ENCODE results near the gene SLC35A3. TPM values are rescaled to one million over a fixed set of nuclear protein-coding genes. Genes with fewer than 3 reads are reported as not detected.
"Not testable (repeated sequence)": the region's sequence is repeated elsewhere in the genome, so short reads cannot be mapped to it uniquely, and the experiment has no call there.

SLC35A3 gene
- total RNA-seq, 1 donor from 2014 or later = 24.2 TPM

DNA sequence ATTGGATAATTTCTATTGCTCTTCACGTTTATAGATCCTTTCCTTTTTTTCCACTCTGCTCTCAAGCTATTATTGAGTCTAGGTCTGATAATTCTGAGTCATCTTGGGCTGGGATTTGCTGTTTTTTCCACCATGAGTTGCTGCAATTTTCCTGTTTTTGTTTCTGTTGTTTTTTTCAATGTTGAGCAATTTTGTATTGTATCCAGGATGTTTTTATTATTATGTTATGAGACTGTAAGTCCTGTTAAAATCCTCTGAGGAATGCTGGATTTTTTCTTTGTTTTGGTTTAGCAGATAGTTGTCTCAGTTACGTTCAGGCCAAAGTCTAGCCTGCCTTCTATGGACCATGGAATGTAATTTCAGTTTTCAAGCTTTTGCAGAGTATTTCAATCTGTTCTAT lies 13.0 kb upstream of the SLC35A3 start:
- H3K27me3 Mint-ChIP-seq (ENCODE audit: low read depth) = no peaks in the 10 kb centered on the region
- peaks cover 16% of the 10 kb centered on the region for H3K9me3 Mint-ChIP-seq
- H3K27ac Mint-ChIP-seq = peak overlapping the region; percentile 47
- no peaks in the 10 kb centered on the region for H3K36me3 Mint-ChIP-seq
- peaks cover 5% of the 10 kb centered on the region for H3K4me1 Mint-ChIP-seq
- TF ChIP-seq CTCF (IDR thresholded peaks at IDR 0.05; ENCODE audit: unreplicated experiment) = no peak
- no peak overlapping the region for H3K4me3 Mint-ChIP-seq
- DNase-seq (ENCODE audit: low spot score in 2 of 2, unreplicated experiment in 2 of 2) = no peak

- H3K27ac Mint-ChIP-seq = no peak overlapping the region
- H3K27me3 Mint-ChIP-seq (ENCODE audit: low read depth) = no peaks in the 10 kb centered on the region
- H3K4me3 Mint-ChIP-seq = no peak overlapping the region
- peaks cover 5% of the 10 kb centered on the region for H3K4me1 Mint-ChIP-seq
- no peak for TF ChIP-seq CTCF (IDR thresholded peaks at IDR 0.05; ENCODE audit: unreplicated experiment)
- DNase-seq (ENCODE audit: low spot score in 2 of 2, unreplicated experiment in 2 of 2) = no peak
- peaks cover 16% of the 10 kb centered on the region for H3K9me3 Mint-ChIP-seq
- H3K36me3 Mint-ChIP-seq = no peaks in the 10 kb centered on the region
Observed at GRCh38 chr1:99957818-99958217, 12.0 kb upstream of the SLC35A3 start.

- H3K36me3 Mint-ChIP-seq; H3K4me1 Mint-ChIP-seq; DNase-seq (ENCODE audit: low spot score in 2 of 2, unreplicated experiment in 2 of 2); H3K27me3 Mint-ChIP-seq (ENCODE audit: low read depth); H3K4me3 Mint-ChIP-seq: not testable (repeated sequence)
- Mint-ChIP-seq H3K9me3 (peaks cover 16% of the 10 kb centered on the region), H3K27ac (peak overlapping the region; percentile 57)
Observed at GRCh38 chr1:99959189-99959705, 10.5 kb upstream of the SLC35A3 start.

DNA sequence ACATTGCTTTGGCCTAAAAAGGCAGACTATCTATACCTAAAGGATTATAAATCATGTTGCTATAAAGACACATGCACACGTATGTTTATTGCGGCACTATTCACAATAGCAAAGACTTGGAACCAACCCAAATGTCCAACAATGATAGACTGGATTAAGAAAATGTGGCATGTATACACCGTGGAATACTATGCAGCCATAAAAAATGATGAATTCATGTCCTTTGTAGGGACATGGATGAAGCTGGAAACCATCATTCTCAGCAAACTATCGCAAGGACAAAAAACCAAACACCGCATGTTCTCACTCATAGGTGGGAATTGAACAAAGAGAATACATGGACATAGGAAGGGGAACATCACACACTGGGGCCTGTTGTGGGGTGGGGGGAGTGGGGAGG lies 9.5 kb upstream of the SLC35A3 start:
- not testable (repeated sequence) for H3K4me3 Mint-ChIP-seq; H3K36me3 Mint-ChIP-seq; H3K27ac Mint-ChIP-seq; H3K27me3 Mint-ChIP-seq (ENCODE audit: low read depth); H3K4me1 Mint-ChIP-seq; DNase-seq (ENCODE audit: low spot score in 2 of 2, unreplicated experiment in 2 of 2)
- H3K9me3 Mint-ChIP-seq = peaks cover 15% of the 10 kb centered on the region

DNA sequence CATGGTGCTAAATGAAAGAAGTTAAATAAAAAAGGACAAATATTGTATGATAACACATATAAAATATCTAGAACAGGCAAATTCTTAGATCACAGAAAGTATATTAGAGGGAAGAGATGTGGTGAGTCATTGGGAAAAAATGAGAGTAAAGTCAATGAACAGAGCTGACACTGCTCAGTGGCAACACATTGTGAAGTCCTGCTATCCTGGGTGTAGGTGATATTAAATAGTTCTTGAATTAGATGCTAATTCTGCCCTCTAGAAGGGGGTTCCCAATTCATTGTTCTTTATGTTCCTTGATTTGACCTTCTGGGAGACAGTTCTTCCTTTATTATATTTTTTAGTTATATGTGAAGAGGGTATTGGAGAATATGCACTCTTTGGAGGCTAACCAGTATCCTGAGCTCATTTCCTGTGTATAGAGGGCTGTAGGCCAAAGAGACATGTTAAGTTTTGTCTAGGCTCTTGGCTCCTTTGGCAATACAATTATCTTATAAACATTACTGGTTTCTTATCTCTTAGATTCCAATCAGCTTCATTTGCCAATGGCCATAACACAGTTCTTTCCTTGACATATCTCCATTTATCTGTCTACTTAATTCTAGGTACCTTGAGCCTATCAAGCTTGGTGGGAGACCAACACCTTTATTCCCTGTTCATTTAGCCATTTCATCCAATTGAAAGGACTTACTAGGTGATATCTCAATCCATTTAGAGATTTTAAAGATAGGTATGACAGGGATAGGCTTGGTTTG lies 6.6 kb upstream of the SLC35A3 start:
- no peaks in the 10 kb centered on the region for H3K36me3 Mint-ChIP-seq
- no peak for TF ChIP-seq CTCF (IDR thresholded peaks at IDR 0.05; ENCODE audit: unreplicated experiment)
- H3K27ac Mint-ChIP-seq = no peak overlapping the region
- H3K4me3 Mint-ChIP-seq = no peak overlapping the region
- peaks cover 19% of the 10 kb centered on the region for H3K4me1 Mint-ChIP-seq
- no peaks in the 10 kb centered on the region for H3K27me3 Mint-ChIP-seq (ENCODE audit: low read depth)
- DNase-seq (ENCODE audit: low spot score in 2 of 2, unreplicated experiment in 2 of 2) = no peak
- peaks cover under 1% of the 10 kb centered on the region for H3K9me3 Mint-ChIP-seq

GRCh38 chr1:99964806-99965205 lies 5.0 kb upstream of the SLC35A3 start:
- H3K27ac Mint-ChIP-seq = peak overlapping the region; percentile 9
- H3K27me3 Mint-ChIP-seq (ENCODE audit: low read depth) = no peaks in the 10 kb centered on the region
- no peaks in the 10 kb centered on the region for H3K36me3 Mint-ChIP-seq
- no peak for DNase-seq (ENCODE audit: low spot score in 2 of 2, unreplicated experiment in 2 of 2)
- no peak overlapping the region for H3K4me3 Mint-ChIP-seq
- H3K9me3 Mint-ChIP-seq = no peaks in the 10 kb centered on the region
- peaks cover 28% of the 10 kb centered on the region for H3K4me1 Mint-ChIP-seq
- TF ChIP-seq CTCF (IDR thresholded peaks at IDR 0.05; ENCODE audit: unreplicated experiment) = no peak
